Tibial artery (tissue), 4 donors: ENCODE results near the gene DDX53.

Source experiments
- DNase-seq, 2 donors: peaks; one replicate each; pipeline ENCODE4 v3.0.0-alpha.2; 2019
- H3K27ac ChIP-seq, 2 donors: fragments of 200-600 bp; sonication (generic) in 1 of 2; 1 replicate in 1 of 2; 2 replicates in 1 of 2; pipeline ENCODE4 v1.5.1; 2018 to 2019; ENCODE audit warnings: mild to moderate bottlenecking in 1 of 2
- H3K27me3 ChIP-seq, 2 donors: fragments of 200-600 bp; sonication (generic) in 1 of 2; one replicate each; pipeline versions ENCODE4 v1.5.1 to v1.6.0; 2016 to 2019
- H3K36me3 ChIP-seq, 3 donors: fragments of 200-600 bp; sonication (generic) in 2 of 3; one replicate each; pipeline ENCODE4 v1.5.1; 2016 to 2019; ENCODE audit warnings: mild to moderate bottlenecking in 2 of 3
- H3K4me1 ChIP-seq, 4 donors: fragments of 200-600 bp; sonication (generic) in 2 of 4; 1 replicate in 3 of 4; 2 replicates in 1 of 4; pipeline ENCODE4 v1.5.1; 2016 to 2019
- H3K4me3 ChIP-seq, 2 donors: fragments of 200-600 bp; sonication (generic) in 1 of 2; 1 replicate in 1 of 2; 2 replicates in 1 of 2; pipeline ENCODE4 v1.5.1; 2018 to 2019; ENCODE audit warnings: mild to moderate bottlenecking in 2 of 2
- H3K9me3 ChIP-seq, 3 donors: fragments of 200-600 bp; sonication (generic) in 1 of 3; one replicate each; pipeline ENCODE4 v1.5.1; 2016 to 2019
- intact Hi-C: fragments of 100-400 bp; cut with DNase I; formaldehyde crosslinking; loops from one replicate; pipeline ENCODE4 v1.15.0; 2023; ENCODE audit warnings: low total_unique reads
- TF ChIP-seq, protein P1 (sequence below), 2 experiments: fragments of 200-600 bp in 1 of 2; fragments of 450-650 bp in 1 of 2; IDR thresholded peaks; one replicate each; pipeline ENCODE4 v1.5.1; 2017 to 2019; ENCODE audit warnings: antibody characterized with exemption in 2 of 2, mild to moderate bottlenecking in 1 of 2, moderate library complexity in 1 of 2

Gene DDX53

GRCh38 chrX:23013366-23013765 lies 13.6 kb downstream of the DDX53 start:
- Histone ChIP-seq H3K9me3 (no peaks in the 10 kb centered on the region), H3K4me3 (no peak overlapping the region), H3K36me3 (no peaks in the 10 kb centered on the region), H3K27me3 (no peaks in the 10 kb centered on the region), H3K27ac (no peak overlapping the region), H3K4me1 (no peaks in the 10 kb centered on the region)
- intact Hi-C loops: no loop called here
- TF ChIP-seq, protein P1, sequence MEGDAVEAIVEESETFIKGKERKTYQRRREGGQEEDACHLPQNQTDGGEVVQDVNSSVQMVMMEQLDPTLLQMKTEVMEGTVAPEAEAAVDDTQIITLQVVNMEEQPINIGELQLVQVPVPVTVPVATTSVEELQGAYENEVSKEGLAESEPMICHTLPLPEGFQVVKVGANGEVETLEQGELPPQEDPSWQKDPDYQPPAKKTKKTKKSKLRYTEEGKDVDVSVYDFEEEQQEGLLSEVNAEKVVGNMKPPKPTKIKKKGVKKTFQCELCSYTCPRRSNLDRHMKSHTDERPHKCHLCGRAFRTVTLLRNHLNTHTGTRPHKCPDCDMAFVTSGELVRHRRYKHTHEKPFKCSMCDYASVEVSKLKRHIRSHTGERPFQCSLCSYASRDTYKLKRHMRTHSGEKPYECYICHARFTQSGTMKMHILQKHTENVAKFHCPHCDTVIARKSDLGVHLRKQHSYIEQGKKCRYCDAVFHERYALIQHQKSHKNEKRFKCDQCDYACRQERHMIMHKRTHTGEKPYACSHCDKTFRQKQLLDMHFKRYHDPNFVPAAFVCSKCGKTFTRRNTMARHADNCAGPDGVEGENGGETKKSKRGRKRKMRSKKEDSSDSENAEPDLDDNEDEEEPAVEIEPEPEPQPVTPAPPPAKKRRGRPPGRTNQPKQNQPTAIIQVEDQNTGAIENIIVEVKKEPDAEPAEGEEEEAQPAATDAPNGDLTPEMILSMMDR (IDR thresholded peaks at IDR 0.05): no peak
- no peak for DNase-seq

DNA sequence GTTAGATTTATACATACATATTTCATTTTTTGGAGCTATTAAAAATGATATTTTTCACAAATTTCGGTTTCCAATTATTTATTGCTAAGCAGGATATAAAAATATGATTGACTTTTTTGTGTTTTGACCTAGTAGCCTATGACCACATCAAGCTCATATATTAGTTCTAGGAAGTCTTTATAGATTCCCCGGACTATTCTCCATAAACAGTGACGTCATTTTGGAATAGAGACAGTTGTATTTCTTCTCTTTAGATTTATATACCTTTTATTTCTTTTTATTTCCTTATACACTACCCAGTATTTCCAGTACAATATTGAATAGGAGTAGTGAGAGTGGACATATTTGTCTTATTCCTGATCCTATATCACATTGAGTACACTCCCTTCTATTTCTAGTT lies 31.8 kb downstream of the DDX53 start:
- no peak overlapping the region for H3K27ac ChIP-seq
- no peaks in the 10 kb centered on the region for H3K9me3 ChIP-seq
- H3K36me3 ChIP-seq: no peaks in the 10 kb centered on the region
- no peaks in the 10 kb centered on the region for H3K27me3 ChIP-seq
- no peak overlapping the region for H3K4me3 ChIP-seq
- TF ChIP-seq, protein P1 (IDR thresholded peaks at IDR 0.05): no peak
- intact Hi-C loops: no loop called here
- DNase-seq: no peak
- no peaks in the 10 kb centered on the region for H3K4me1 ChIP-seq

- Histone ChIP-seq H3K36me3 (no peaks in the 10 kb centered on the region), H3K4me1 (no peaks in the 10 kb centered on the region), H3K27me3 (no peaks in the 10 kb centered on the region), H3K9me3 (no peaks in the 10 kb centered on the region), H3K27ac (no peak overlapping the region), H3K4me3 (no peak overlapping the region)
- TF ChIP-seq, protein P1 (IDR thresholded peaks at IDR 0.05): no peak
- intact Hi-C loops: no loop called here
- DNase-seq: no peak
Observed at GRCh38 chrX:23035493-23035892, 35.7 kb downstream of the DDX53 start.

DNA sequence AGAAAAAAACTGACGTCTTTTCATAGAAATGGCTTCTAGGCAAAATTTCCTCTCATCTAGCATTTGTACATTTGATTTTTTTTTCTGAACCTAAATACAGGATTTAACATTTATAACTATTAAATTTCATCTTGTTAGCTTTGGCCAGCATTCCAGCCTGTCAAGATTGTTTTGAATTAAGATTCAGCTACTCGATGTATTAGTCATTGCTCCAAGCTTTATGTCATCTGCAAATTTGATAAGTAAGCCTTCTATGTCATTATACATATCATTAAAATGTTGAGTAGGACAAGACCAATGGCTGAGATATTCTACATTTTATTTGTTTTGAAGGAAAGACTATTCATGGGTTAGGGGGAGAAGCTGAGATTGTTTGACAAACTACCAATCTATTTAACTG lies 46.7 kb downstream of the DDX53 start:
- Histone ChIP-seq H3K36me3 (no peaks in the 10 kb centered on the region), H3K27me3 (no peaks in the 10 kb centered on the region), H3K4me1 (no peaks in the 10 kb centered on the region), H3K9me3 (no peaks in the 10 kb centered on the region), H3K27ac (no peak overlapping the region), H3K4me3 (no peak overlapping the region)
- TF ChIP-seq, protein P1 (IDR thresholded peaks at IDR 0.05): no peak
- no peak for DNase-seq
- intact Hi-C loops: no loop called here

DNA sequence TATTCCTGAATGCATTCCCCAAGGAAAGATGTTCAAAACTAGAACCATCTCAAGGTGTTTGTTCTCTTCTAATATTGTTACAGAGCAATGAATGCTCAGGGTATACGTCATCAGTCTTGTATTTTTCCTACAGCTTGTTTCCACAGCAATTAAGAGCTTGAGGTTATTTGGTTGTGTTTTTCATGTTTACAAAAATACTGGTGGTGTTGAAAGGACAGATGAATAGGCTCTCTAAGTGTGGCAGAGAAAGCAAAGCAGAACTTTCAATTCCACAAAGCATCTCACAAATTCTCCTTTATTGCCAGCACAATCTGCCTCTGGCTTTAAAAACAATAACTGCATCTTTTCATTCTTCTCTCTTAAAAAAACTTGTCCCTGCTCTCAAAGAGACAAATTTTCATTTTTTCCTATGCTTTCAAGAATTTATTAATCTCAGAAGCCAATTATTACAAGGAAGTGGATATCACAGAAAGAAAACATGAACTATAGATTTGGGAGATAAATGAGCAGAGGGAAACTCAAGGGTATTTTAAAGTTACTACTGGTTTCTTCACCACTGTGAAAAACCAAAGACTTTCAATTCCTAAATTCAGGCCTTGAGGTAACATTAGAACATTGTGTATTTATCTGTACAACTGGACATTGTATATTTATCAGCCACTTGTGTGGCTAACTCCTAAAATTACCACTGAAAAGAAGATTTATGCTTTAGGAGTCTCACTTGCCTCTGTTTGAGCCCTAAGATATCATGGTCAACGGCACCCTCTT lies 49.2 kb downstream of the DDX53 start:
- no peak overlapping the region for H3K27ac ChIP-seq
- intact Hi-C loops: no loop called here
- no peaks in the 10 kb centered on the region for H3K27me3 ChIP-seq
- H3K36me3 ChIP-seq: no peaks in the 10 kb centered on the region
- TF ChIP-seq, protein P1 (IDR thresholded peaks at IDR 0.05): no peak
- no peak for DNase-seq
- H3K4me3 ChIP-seq: no peak overlapping the region
- no peaks in the 10 kb centered on the region for H3K9me3 ChIP-seq
- H3K4me1 ChIP-seq: no peaks in the 10 kb centered on the region
